Skeletal muscle cell (primary cell): ENCODE data around the gene XPA.
"Not testable (repeated sequence)": the region's sequence is repeated elsewhere in the genome, so short reads cannot be mapped to it uniquely, and the experiment has no call there.

ENCODE experiments used
- DNase-seq: peaks from one replicate; pipeline ENCODE4 v3.0.0-alpha.2; 2010; ENCODE audit warnings: low read depth
- H3K4me3 ChIP-seq: 2 replicates; pipeline ENCODE4 v1.5.1; 2011; ENCODE audit warnings: low read depth, mild to moderate bottlenecking, control low read depth, low read length, moderate library complexity

The XPA gene

GRCh38 chr9:97696803-97697601, at the start of gene XPA:
Gene XPA, minus strand, starts transcription at chr9:97697340. Its CDS starts 48 bp downstream, at chr9:97697292.
- H3K4me3 ChIP-seq: peak within 1 kb of the TSS; percentile 83
- DNase-seq: peak; percentile 63

GRCh38 chr9:97744710-97745708, 47.9 kb upstream of the XPA start:
- no peak for DNase-seq
- H3K4me3 ChIP-seq: no peak overlapping the region

GRCh38 chr9:97744025-97744424, 46.9 kb upstream of the XPA start:
- H3K4me3 ChIP-seq, DNase-seq: not testable (repeated sequence)

- H3K4me3 ChIP-seq: no peak overlapping the region
- DNase-seq: no peak
Observed at GRCh38 chr9:97742545-97742944, 45.4 kb upstream of the XPA start.

GRCh38 chr9:97741947-97742346, 44.8 kb upstream of the XPA start:
- DNase-seq: no peak
- H3K4me3 ChIP-seq: no peak overlapping the region

GRCh38 chr9:97740848-97741821, 44.0 kb upstream of the XPA start:
- peak overlapping the region; percentile 34 for H3K4me3 ChIP-seq
- DNase-seq: peak; percentile 7

- no peak for DNase-seq
- no peak overlapping the region for H3K4me3 ChIP-seq
Observed at GRCh38 chr9:97737429-97737828, 40.3 kb upstream of the XPA start.

- no peak for DNase-seq
- H3K4me3 ChIP-seq: no peak overlapping the region
Observed at GRCh38 chr9:97735070-97735600, 38.0 kb upstream of the XPA start.

- H3K4me3 ChIP-seq: no peak overlapping the region
- no peak for DNase-seq
Observed at GRCh38 chr9:97726716-97727115, 29.6 kb upstream of the XPA start.

GRCh38 chr9:97723819-97724218, 26.7 kb upstream of the XPA start:
- DNase-seq: no peak
- no peak overlapping the region for H3K4me3 ChIP-seq

GRCh38 chr9:97722331-97722730, 25.2 kb upstream of the XPA start:
- no peak overlapping the region for H3K4me3 ChIP-seq
- no peak for DNase-seq

GRCh38 chr9:97721396-97721795, 24.3 kb upstream of the XPA start:
- H3K4me3 ChIP-seq: no peak overlapping the region
- DNase-seq: no peak

GRCh38 chr9:97717866-97718265, 20.7 kb upstream of the XPA start:
- no peak for DNase-seq
- H3K4me3 ChIP-seq: no peak overlapping the region

- DNase-seq: no peak
- no peak overlapping the region for H3K4me3 ChIP-seq
Observed at GRCh38 chr9:97714435-97714834, 17.3 kb upstream of the XPA start.

GRCh38 chr9:97711223-97711626, 14.1 kb upstream of the XPA start:
- H3K4me3 ChIP-seq: no peak overlapping the region
- no peak for DNase-seq

- no peak overlapping the region for H3K4me3 ChIP-seq
- DNase-seq: no peak
Observed at GRCh38 chr9:97710356-97711222, 13.4 kb upstream of the XPA start.

- H3K4me3 ChIP-seq: no peak overlapping the region
- no peak for DNase-seq
Observed at GRCh38 chr9:97706246-97706645, 9.1 kb upstream of the XPA start.

- DNase-seq: no peak
- no peak overlapping the region for H3K4me3 ChIP-seq
Observed at GRCh38 chr9:97705354-97705950, 8.3 kb upstream of the XPA start.
